Breast epithelium (tissue), 4 donors: Measurements from ENCODE around the gene MDM1. TPM values are rescaled to one million over a fixed set of nuclear protein-coding genes. Genes with fewer than 3 reads are reported as not detected.
A peak's percentile ranks its signal among the peaks of the same experiment; 100 is the strongest.

Source experiments
- DNase-seq, 2 donors: peaks; one replicate each; pipeline ENCODE4 v3.0.0-alpha.2; 2019; ENCODE audit warnings: low spot score in 2 of 2
- H3K27ac ChIP-seq, 2 donors: fragments of 200-600 bp; sonication (generic) in 1 of 2; one replicate each; pipeline ENCODE4 v1.5.1; 2016 to 2019; ENCODE audit warnings: mild to moderate bottlenecking in 1 of 2
- H3K27me3 ChIP-seq, 2 donors: fragments of 200-600 bp; sonication (generic) in 1 of 2; one replicate each; pipeline versions ENCODE4 v1.5.1 to v1.6.0; 2017 to 2019; ENCODE audit warnings: control low read depth in 1 of 2, mild to moderate bottlenecking in 1 of 2
- H3K36me3 ChIP-seq: fragments of 200-600 bp; one replicate; pipeline ENCODE4 v1.5.1; 2019
- H3K4me1 ChIP-seq, 2 donors: fragments of 200-600 bp; sonication (generic); one replicate each; pipeline ENCODE4 v1.5.1; 2016 to 2019; ENCODE audit warnings: control low read depth in 1 of 2
- H3K4me3 ChIP-seq, 3 donors: fragments of 200-600 bp; sonication (generic); 1 replicate in 2 of 3; 2 replicates in 1 of 3; pipeline ENCODE4 v1.5.1; 2016 to 2019; ENCODE audit warnings: mild to moderate bottlenecking in 3 of 3, moderate library complexity in 2 of 3
- H3K9me3 ChIP-seq, 2 donors: fragments of 200-600 bp; sonication (generic) in 1 of 2; one replicate each; pipeline ENCODE4 v1.5.1; 2016 to 2019; ENCODE audit warnings: control low read depth in 1 of 2
- POLR2A ChIP-seq: fragments of 450-650 bp; IDR thresholded peaks from one replicate; pipeline ENCODE4 v1.6.1; 2016; ENCODE audit warnings: antibody characterized with exemption, mild to moderate bottlenecking, moderate library complexity
- POLR2AphosphoS5 ChIP-seq, 3 donors: sonication (generic); formaldehyde crosslinking; IDR thresholded peaks; one replicate each; pipeline ENCODE4 v1.6.1; 2017; ENCODE audit warnings: antibody characterized with exemption in 3 of 3
- intact Hi-C: fragments of 100-400 bp; cut with DNase I; formaldehyde crosslinking; loops from one replicate; pipeline ENCODE4 v1.15.1; 2023; ENCODE audit warnings: low total_unique reads
- total RNA-seq, 3 donors: library from RNA; depleted of rRNA; stranded (reverse); fragments of >200 nt; gene quantifications; one replicate each; pipeline ENCODE4 v1.1.0, GENCODE V29; 2016
- TF ChIP-seq, protein P1 (sequence below), 3 donors: fragments of 450-650 bp; IDR thresholded peaks; one replicate each; pipeline ENCODE4 v1.5.1; 2016 to 2017; ENCODE audit warnings: antibody characterized with exemption in 3 of 3, mild to moderate bottlenecking in 3 of 3, moderate library complexity in 3 of 3

Gene MDM1
- total RNA-seq, 3 donors from 2014 or later: 13.1 to 38.6 (median 18.7) TPM

DNA sequence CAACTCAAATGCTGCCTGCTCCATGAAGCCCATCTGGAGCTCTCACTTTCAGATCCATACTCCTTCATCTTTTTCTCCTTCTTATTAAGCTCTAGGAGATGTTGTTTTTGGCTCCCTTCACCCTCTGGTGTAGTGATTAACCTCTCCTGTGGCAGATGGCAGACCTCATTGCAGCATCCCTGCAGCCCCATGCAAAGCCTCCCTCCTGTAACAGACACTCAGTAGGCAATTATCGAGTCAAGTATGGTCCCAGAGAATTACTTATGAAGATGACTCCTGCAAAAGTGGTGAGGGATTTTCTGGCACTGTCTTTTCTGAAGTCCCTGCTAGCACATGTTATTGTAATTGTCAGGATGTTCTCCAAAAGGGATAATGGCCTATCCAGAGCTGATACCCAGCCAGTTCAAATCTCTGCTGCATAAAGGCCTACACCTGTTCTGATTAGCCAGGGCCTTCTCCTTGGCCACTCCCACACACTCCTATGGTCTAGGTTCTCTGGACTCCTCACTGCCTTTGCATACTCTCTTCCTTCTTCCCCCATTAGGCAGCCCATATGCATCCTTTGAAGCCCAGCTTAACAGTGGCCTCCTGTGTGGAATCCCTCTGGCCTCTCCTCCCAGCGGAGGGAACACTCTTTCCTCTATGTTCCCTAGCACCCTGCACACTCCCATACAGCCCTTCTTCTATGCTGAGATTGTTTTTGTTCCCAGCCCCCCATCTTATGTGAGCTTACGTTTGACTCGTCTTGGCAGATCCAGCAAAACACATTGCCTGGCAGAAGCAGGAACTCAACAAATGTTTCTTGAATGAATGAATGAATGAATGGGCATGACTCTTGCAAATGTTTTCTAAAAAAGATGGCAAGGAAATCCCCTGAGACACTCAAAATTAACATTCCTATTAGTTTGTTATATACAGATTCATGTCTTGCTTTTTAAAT is 43.9 kb upstream of the MDM1 start:
- Histone ChIP-seq H3K4me3 (no peak overlapping the region), H3K27ac (no peak overlapping the region), H3K9me3 (no peaks in the 10 kb centered on the region), H3K27me3 (no peaks in the 10 kb centered on the region), H3K36me3 (no peaks in the 10 kb centered on the region), H3K4me1 (no peaks in the 10 kb centered on the region)
- no peak for TF ChIP-seq POLR2AphosphoS5 (IDR thresholded peaks at IDR 0.05)
- TF ChIP-seq, protein P1, sequence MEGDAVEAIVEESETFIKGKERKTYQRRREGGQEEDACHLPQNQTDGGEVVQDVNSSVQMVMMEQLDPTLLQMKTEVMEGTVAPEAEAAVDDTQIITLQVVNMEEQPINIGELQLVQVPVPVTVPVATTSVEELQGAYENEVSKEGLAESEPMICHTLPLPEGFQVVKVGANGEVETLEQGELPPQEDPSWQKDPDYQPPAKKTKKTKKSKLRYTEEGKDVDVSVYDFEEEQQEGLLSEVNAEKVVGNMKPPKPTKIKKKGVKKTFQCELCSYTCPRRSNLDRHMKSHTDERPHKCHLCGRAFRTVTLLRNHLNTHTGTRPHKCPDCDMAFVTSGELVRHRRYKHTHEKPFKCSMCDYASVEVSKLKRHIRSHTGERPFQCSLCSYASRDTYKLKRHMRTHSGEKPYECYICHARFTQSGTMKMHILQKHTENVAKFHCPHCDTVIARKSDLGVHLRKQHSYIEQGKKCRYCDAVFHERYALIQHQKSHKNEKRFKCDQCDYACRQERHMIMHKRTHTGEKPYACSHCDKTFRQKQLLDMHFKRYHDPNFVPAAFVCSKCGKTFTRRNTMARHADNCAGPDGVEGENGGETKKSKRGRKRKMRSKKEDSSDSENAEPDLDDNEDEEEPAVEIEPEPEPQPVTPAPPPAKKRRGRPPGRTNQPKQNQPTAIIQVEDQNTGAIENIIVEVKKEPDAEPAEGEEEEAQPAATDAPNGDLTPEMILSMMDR (IDR thresholded peaks at IDR 0.05): no peak
- TF ChIP-seq POLR2A: no peak
- intact Hi-C loops: no loop called here
- DNase-seq: no peak

DNA sequence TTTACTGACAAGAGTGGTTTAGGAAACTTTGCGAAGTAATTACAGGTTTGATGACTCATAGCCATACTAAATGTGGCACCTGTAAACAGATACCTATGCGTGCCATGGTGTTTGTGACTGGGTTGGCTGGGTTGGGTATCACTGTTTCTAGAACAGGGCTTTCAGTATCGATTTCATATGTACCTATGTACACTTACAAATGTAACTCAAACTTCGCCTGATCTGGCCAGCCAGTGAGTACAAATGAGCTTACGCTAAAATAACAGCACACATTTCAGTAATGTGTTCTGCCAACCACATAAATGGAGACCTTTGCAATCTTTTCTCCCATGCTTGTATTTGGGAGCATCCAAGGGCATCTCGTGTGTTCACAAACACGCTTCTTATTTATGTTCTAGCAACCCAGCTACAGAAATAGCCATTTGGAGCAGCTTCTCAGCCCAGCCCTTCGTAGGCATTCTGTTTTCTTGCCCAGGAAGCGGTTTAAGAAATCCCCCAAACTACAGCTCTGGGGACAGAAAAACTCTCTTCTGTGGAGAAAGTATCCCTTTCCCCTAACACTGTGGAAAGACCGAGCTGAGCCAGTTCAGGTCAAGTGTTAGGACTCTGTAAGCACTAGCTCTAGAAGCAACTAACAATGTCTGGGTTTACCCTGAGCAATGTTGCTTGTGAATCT is 42.3 kb upstream of the MDM1 start:
- Histone ChIP-seq H3K4me3 (no peak overlapping the region), H3K36me3 (no peaks in the 10 kb centered on the region), H3K27ac (peak overlapping the region in 1 of 2 donors; percentile 32), H3K4me1 (no peaks in the 10 kb centered on the region), H3K27me3 (no peaks in the 10 kb centered on the region), H3K9me3 (no peaks in the 10 kb centered on the region)
- intact Hi-C loops: no loop called here
- TF ChIP-seq POLR2AphosphoS5 (IDR thresholded peaks at IDR 0.05) (no peak), POLR2A (no peak)
- TF ChIP-seq, protein P1 (IDR thresholded peaks at IDR 0.05): no peak
- no peak for DNase-seq

DNA sequence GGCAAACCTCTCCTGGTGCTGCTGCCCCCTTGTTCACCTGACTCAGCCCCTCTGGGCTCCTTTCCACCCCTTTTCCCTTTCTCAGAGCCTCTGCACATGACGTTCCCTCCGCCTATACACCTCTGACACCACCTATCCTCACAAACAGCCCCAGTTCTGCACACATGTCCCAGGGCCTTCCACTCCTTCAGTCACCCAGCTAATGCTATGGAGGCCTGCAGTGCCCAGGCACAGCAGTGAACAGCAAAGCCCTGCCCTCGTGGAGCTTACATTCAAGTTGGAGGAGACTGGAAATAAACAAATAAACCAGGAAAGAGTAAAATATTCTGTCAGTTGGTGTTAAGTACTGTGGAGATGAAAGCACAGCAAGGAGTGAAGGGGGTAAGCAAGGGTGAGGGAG is 38.5 kb upstream of the MDM1 start:
- Histone ChIP-seq H3K9me3 (no peaks in the 10 kb centered on the region), H3K36me3 (no peaks in the 10 kb centered on the region), H3K4me3 (no peak overlapping the region), H3K27ac (no peak overlapping the region), H3K4me1 (no peaks in the 10 kb centered on the region), H3K27me3 (no peaks in the 10 kb centered on the region)
- DNase-seq: no peak
- intact Hi-C loops: no loop called here
- TF ChIP-seq POLR2A: no peak
- TF ChIP-seq, protein P1 (IDR thresholded peaks at IDR 0.05): no peak

DNA sequence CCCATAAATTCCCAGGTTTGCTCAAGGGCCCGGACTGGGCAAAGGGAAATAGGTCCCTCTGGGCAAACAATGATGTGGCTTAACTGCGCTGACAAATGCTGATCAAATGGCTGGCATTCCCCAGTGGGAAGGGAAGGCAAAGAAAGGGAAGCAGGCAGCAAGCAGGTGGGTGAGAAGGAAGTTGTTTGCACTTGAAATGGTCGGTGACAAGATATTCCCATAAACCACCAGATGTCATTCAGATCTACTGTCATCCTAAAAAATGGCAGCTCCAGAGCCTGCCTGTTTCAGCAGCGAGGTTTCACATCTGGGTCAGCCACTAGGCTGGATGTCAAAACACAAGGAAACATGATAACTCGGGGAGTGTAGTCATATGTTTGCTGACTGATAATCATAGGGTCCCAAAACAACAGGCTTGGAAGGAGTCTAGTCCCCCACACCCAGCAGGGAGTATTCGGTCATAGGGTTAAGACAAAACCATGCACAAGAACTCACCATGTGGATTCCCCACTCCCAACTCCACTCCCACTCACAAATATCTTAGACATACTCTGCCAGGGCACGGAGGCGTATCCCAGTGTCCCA is 37.9 kb upstream of the MDM1 start:
- intact Hi-C loops: no loop called here
- H3K36me3 ChIP-seq: no peaks in the 10 kb centered on the region
- H3K4me3 ChIP-seq: no peak overlapping the region
- TF ChIP-seq, protein P1 (IDR thresholded peaks at IDR 0.05): no peak
- TF ChIP-seq POLR2A (no peak), POLR2AphosphoS5 (IDR thresholded peaks at IDR 0.05) (no peak)
- DNase-seq: no peak
- no peaks in the 10 kb centered on the region for H3K4me1 ChIP-seq
- no peaks in the 10 kb centered on the region for H3K27me3 ChIP-seq
- no peak overlapping the region for H3K27ac ChIP-seq
- H3K9me3 ChIP-seq: no peaks in the 10 kb centered on the region

DNA sequence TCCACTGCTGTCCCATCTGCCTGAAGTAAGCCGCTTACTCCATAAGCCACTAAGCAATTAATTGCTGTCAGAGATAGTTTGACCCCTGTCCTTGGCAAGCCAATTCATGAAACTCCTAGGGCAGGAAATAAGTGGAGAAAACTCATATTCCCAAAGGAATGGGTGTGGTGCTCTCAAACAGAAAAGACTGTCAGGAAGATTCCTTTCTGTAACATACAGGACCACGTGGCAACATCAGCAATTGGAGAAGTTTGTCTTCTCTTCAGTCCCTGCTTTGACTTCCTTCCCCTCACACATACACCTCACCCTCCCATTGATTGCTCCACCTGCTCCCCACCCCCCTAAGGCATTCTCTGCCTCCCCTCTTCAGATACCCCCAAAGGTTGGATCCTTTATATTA is 36.2 kb upstream of the MDM1 start:
- H3K27ac ChIP-seq: no peak overlapping the region
- no peaks in the 10 kb centered on the region for H3K9me3 ChIP-seq
- TF ChIP-seq POLR2A (no peak), POLR2AphosphoS5 (IDR thresholded peaks at IDR 0.05) (no peak)
- TF ChIP-seq, protein P1 (IDR thresholded peaks at IDR 0.05): no peak
- intact Hi-C loops: loop anchor here (10.0 kb wide), 1 partner anchor 166 kb away; no protein-coding TSS in a partner anchor
- no peak for DNase-seq
- no peak overlapping the region for H3K4me3 ChIP-seq
- H3K4me1 ChIP-seq: no peaks in the 10 kb centered on the region
- H3K36me3 ChIP-seq: no peaks in the 10 kb centered on the region
- no peaks in the 10 kb centered on the region for H3K27me3 ChIP-seq
